Hepatic stellate cell (primary cell): ENCODE results near the gene BSDC1.
A peak's percentile ranks its signal among the peaks of the same experiment; 100 is the strongest.
"Not testable (repeated sequence)": the region's sequence is repeated elsewhere in the genome, so short reads cannot be mapped to it uniquely, and the experiment has no call there.

ENCODE experiments used
- DNase-seq: peaks from one replicate; pipeline ENCODE4 v3.0.0; 2011; ENCODE audit warnings: low spot score

BSDC1 gene

GRCh38 chr1:32394141-32394889 is at the start of gene BSDC1:
BSDC1 (minus strand) TSS chr1:32394441; CDS start chr1:32394414, 27 bp downstream.
- DNase-seq: peak; percentile 96

- DNase-seq: not testable (repeated sequence)
These were observed 47.2 kb upstream of the BSDC1 start for GRCh38 chr1:32441467-32441866.

GRCh38 chr1:32438777-32439176 is 44.5 kb upstream of the BSDC1 start:
- not testable (repeated sequence) for DNase-seq

GRCh38 chr1:32438136-32438535 is 43.9 kb upstream of the BSDC1 start:
- no peak for DNase-seq

- DNase-seq: no peak
These were observed 37.6 kb upstream of the BSDC1 start for GRCh38 chr1:32431736-32432400.

- no peak for DNase-seq
These were observed 33.2 kb upstream of the BSDC1 start for GRCh38 chr1:32427264-32427963.

- DNase-seq: no peak
These were observed 32.4 kb upstream of the BSDC1 start for GRCh38 chr1:32426489-32427255.

- no peak for DNase-seq
These were observed 27.5 kb upstream of the BSDC1 start for GRCh38 chr1:32421775-32422174.

GRCh38 chr1:32414186-32414886 is 20.1 kb upstream of the BSDC1 start:
- DNase-seq: no peak

- DNase-seq: peak; percentile 48
These were observed 19.4 kb upstream of the BSDC1 start for GRCh38 chr1:32413507-32414185.

- DNase-seq: no peak
These were observed 17.0 kb upstream of the BSDC1 start for GRCh38 chr1:32411261-32411660.

GRCh38 chr1:32406629-32407111 is 12.4 kb upstream of the BSDC1 start:
- DNase-seq: no peak

GRCh38 chr1:32405672-32406467 is 11.6 kb upstream of the BSDC1 start:
- no peak for DNase-seq

GRCh38 chr1:32404946-32405345 is 10.7 kb upstream of the BSDC1 start:
- no peak for DNase-seq

- DNase-seq: peak; percentile 88
These were observed 6.8 kb upstream of the BSDC1 start for GRCh38 chr1:32400876-32401631.

- no peak for DNase-seq
These were observed 5.6 kb upstream of the BSDC1 start for GRCh38 chr1:32399843-32400242.

GRCh38 chr1:32398401-32398800 is 4.2 kb upstream of the BSDC1 start:
- DNase-seq: peak; percentile 37

- not testable (repeated sequence) for DNase-seq
These were observed 2.3 kb upstream of the BSDC1 start for GRCh38 chr1:32396524-32396923.

GRCh38 chr1:32394890-32395432 is 720 bp upstream of the BSDC1 start:
- no peak for DNase-seq
